ENCODE results near the gene MR1.

Gene MR1

GRCh38 chr1:181094416-181095212 is 60.8 kb downstream of the MR1 start:
- DNase-seq = no peak

DNA sequence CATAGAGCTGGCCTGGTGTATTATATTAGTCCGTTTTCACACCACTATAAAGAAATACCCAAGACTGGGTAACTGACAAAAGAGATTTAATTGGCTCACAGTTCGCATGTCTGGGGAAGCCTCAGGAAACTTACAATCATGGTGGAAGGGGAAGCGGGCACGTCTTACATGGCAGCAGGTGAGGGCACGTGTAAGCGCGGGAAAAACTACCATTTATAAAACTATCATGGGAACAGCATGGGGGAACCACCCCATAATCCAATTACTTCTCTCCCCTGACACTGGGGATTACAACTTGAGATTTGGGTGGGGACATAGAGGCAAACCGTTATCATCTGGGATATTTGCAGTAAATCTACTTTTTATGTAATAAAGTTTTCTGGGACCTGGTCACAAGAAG is 61.5 kb downstream of the MR1 start:
- DNase-seq = no peak

DNA sequence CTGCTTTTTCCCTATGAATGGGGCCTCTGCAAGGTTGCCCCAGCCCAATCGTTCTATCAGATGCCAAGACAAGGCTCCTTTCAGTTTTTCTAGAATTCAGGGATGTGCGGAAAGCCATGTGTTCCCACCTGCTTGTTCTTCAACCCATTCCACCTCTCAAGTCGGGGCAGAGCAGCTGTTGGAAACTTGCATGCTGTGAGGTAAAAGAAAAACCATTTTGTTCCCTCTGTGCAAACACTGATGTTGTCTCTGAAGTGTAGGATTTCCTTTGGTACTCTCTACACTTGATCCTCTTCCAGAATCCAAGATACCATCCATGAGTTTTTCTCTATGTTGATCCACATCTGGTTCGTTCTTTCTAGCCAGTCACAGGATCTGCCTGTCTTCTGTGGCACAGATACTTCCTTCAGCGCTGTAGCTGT is 62.0 kb downstream of the MR1 start:
- DNase-seq = no peak

DNA sequence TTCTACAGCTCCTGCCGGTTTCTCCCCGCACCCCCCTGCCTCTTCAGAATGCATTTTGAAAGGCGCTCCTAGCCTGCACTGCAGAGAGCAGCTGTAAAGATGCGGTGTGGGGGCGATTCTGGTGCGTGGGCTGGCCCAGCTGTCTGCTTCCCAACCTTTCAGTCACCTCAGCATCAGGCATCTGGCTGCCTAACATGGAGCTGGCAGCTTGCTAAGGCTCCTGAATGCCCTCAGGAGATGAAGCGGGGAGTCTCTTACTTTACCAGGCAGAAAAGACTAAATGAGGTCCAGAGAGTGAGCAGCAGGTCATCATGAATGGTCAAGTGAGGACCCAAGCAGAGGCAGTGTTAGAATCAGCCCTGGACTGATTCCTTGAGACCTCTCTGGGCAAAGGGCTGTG is 63.5 kb downstream of the MR1 start:
- DNase-seq = no peak

DNA sequence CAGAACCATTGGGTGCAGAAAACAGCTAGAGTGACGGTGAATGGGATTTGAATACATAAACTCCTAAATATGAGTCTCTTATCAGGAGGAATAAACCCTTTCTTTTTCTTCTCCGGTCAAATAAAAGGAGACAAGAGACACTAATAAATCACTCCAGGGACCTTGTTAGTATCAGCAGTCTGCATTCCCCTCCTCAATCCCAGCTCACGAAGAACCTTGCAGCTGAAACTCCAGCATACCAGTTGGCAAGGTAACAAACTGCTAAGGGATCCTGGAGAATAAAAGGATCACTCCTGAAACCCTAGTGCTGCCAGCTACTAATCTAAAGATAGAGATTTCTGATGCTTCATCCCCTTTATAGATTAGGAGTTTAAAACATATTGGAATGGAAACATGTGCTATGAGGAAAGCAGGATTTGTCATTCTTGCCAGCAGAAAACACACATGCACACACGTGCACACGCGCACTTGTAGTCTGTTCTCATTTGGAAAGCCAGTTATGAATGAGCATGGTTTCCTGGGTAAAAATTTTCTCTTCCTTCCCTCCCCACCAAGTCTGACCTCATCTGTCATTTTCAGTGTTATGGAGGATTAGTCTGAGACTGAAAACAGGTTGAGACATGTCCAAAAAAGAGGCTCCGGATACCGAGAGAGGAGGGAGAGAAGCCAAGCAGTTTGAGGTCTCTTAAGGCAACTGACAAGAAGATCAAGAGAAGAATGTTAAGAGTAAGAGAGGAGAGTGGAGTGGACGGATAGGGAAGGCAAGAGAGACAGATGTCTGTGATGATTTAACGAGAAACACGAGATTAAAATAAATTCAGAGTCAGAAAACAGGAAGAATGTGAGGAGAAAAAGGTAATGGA is 65.6 kb downstream of the MR1 start:
- no peak for DNase-seq

DNA sequence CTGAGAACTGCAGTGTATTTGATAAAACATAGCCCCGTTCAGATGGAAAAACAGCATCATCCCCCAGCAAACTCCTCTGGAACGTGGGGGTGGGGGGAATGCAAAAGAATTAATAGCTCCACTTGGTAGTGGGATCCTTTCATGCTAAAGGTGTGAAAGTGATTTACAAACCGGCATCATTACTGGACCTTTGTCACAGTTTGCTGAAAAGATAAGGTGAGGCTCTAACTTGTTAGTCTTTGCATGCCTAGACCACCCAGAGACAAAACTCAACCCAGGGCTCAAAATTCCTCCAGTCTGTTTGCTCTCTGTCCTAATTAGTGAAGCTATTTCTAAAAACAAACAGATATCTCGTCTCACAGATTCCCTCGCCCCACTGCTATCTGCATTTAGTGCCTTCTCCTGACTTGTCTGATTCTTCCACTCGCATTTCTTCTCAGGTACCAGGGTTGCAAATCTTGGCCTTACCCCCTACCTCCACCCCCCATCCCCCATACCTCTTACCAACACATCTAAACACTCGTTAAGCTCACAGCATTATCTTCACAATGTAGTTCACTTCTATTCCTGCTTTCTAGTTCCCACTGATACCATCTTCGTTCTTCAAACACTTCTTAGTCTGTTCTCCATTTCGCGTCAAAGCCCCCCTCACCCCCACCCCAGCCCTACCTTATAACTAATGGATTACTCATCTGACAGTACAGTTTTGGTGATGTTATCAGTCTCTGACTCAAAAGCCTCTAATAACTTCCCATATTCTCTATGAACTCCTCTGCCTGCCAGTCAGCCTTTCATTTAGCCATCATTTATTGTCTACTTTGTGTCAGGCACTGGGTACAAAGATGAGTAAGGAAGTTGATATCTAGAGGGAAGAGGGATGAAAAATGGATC is 66.5 kb downstream of the MR1 start:
- no peak for DNase-seq

DNA sequence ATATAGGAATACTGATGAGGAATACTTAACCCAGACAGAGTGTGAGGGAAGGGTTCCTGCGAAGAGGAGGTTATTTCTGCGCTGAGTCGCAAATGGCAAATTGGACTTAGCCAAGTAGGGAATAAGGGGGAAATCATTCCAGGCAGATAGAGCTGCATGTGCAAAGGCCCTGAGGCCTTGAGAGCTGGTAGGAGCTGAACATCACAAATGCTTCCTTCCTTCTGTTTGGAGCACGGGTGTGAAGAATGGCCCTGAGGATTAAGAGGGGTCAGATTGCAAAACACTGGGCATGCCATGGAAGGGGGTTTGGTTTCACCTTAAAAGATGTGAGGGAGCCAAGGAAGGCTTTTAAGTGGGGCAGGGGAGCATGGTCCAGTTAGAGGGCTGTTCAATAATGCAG is 67.2 kb downstream of the MR1 start:
- DNase-seq = no peak

GRCh38 chr1:181101581-181102226 is 67.9 kb downstream of the MR1 start:
- DNase-seq = no peak

GRCh38 chr1:181102841-181103240 is 69.1 kb downstream of the MR1 start:
- DNase-seq = no peak

DNA sequence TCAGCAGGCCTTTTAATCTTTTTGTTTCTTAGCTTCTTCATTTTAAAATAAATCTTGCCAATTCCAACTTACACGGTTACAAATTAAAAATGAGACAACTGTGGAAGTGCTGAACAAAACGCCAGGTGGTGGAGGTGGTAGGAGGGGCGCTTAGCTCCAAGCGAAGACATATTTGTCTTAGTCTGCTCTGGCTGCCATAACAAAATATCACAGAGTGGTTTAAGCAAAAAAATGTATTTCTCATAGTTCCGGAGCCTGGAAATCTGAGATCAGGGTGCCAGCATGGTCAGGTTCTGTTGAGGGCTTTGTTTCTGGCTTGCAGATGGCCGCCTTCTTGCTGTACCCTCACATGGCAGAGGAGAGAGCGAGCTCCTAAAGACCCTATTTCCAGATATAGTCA is 69.6 kb downstream of the MR1 start:
- DNase-seq = no peak

DNA sequence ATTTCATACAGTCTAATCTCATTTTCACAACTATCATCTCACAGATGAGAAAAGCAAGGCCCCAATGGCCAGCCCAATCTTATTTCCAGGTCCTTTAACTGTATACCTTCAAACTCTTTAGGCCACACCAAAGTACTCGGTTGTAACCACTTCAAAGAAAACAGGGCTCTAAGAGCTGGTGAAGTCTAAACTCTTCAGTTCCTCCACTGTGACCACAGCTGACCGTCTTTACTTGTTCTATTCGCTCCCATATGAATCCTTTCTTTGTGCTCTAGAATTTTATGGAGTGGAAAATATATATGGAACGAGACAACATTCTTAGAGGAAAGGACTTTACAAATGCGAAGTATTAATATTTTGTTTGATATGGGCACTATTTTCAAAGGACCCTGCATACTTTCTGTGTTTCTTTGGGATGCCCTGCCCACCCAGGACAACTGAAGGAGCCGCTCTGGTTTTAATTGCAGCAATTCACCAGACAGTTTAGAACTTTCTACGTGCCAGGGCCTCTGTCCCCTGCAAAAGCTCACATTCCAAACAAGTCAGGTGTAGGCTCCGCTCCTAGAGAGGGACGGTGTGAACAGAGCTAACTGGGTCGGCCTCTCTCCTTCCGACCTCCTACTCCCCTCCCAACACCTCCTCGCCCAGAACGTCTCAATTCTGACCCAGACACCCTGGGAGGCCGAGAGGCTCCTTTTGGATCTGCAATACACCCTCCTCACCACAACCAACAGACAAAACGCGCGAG is 70.4 kb downstream of the MR1 start:
- no peak for DNase-seq

- DNase-seq = no peak
Observed at GRCh38 chr1:181104790-181105133, 71.0 kb downstream of the MR1 start.

- DNase-seq = peak; percentile 87
Observed at GRCh38 chr1:181105134-181106021, 71.6 kb downstream of the MR1 start.

DNA sequence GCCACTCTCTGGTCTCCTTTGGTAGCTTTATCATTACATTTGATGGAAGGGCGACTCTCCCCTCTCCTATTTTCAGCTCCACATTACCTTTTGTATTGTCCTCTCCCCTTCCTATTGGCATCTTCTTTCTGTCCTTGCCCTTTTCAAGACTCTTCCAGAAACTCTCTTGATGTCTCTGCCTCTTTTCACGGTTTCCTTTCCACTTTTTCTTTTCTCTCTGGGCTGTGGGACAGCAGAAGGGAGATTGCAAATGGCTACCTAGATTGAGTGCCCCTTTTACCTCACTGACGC is 72.2 kb downstream of the MR1 start:
- no peak for DNase-seq

DNA sequence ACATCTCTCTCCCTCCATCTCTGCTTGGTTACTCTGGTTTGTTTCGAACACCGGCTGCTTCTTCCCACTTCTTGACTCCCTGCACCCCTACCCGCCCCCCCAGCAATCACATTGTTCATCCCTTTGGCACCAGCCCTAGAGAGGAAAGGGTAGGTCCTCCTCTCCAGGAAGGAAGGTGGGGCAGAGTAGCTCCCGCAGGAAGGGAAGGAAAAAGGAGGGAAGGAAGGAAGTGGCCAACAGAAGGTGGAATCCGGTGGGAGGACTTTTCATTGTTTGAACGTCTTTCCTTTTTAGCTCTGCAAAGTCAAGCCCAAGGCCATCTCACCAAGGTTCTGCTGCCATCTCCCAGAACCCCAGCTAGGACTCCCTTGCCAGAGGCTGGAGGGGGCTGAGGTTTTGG is 72.7 kb downstream of the MR1 start:
- DNase-seq = no peak

- DNase-seq = no peak
Observed at GRCh38 chr1:181107711-181108110, 73.9 kb downstream of the MR1 start.

DNA sequence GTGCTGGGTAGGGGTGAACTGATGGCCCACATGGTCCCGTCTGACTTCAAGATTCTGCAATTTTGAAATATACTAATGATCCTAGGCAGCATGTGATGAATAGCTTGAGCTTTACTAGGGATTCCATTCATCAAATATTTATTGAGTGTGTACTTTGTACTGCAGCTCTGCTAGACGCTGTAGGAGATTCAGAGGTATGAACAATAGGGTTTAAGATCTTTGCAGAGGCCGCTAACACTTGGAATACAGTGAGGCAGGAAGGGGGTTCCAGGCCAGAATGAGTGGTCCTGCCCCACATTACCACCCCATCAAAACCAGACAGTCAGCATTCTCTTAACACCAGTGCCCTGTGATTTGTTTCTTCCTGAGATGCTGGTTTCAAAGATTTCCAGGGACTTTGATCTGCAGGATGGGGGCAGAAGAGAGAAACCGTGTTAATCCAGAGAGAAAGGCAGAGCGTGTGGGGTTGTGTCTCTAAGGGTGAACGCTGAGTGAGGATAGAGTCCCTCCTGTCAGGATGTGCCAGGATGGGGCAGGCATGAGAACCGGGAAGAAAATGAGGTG is 74.6 kb downstream of the MR1 start:
- no peak for DNase-seq

DNA sequence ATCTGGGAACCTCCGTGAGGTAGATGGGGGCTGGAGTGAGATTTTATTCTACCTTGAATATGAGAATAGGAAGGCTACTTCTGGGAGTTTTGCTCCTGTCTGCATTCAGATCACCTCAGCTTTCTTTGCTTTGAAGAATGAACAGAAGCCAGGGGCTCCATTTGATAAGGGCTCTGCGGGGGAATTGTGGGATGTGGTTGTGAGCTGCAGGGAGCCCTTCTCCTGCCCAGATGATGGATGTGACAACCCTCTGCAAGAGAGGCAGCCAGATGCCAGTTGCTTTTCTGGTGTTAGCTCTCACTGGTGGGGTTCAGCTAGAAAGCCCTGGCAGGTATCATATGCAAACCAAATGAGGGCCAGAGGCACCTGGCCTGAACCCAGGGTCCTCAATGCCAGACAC is 76.2 kb downstream of the MR1 start:
- no peak for DNase-seq

All from NK-92 treated with Interleukin-12 subunit alpha and Interleukin-12 subunit beta, amount 100 ng/mL, for 24 hours (cell line).